Activated T-cell treated with anti-CD3 and anti-CD28 coated beads for 4 hours (primary cell): ENCODE measurements around the gene NPBWR2.

Source experiments
- DNase-seq: peaks from one replicate; pipeline ENCODE4 v3.0.0-alpha.2; 2020

The NPBWR2 gene

GRCh38 chr20:64106981-64107735, at the start of gene NPBWR2:
Gene NPBWR2 (minus strand): TSS chr20:64107565. CDS start chr20:64106831, 734 bp downstream.
- no peak for DNase-seq

- no peak for DNase-seq
Measured at GRCh38 chr20:64156136-64156885, 48.9 kb upstream of the NPBWR2 start.

- no peak for DNase-seq
Measured at GRCh38 chr20:64155258-64156135, 48.1 kb upstream of the NPBWR2 start.

GRCh38 chr20:64154590-64155257, 47.4 kb upstream of the NPBWR2 start:
- DNase-seq: no peak

- DNase-seq: no peak
Measured at GRCh38 chr20:64153861-64154589, 46.7 kb upstream of the NPBWR2 start.

- DNase-seq: no peak
Measured at GRCh38 chr20:64153410-64153809, 46.0 kb upstream of the NPBWR2 start.

GRCh38 chr20:64152906-64153305, 45.5 kb upstream of the NPBWR2 start:
- DNase-seq: no peak

- DNase-seq: no peak
Measured at GRCh38 chr20:64151633-64152530, 44.5 kb upstream of the NPBWR2 start.

- DNase-seq: no peak
Measured at GRCh38 chr20:64150756-64151632, 43.6 kb upstream of the NPBWR2 start.

- no peak for DNase-seq
Measured at GRCh38 chr20:64149809-64150560, 42.6 kb upstream of the NPBWR2 start.

- DNase-seq: no peak
Measured at GRCh38 chr20:64149141-64149540, 41.8 kb upstream of the NPBWR2 start.

- DNase-seq: no peak
Measured at GRCh38 chr20:64148581-64148980, 41.2 kb upstream of the NPBWR2 start.

- no peak for DNase-seq
Measured at GRCh38 chr20:64146936-64147477, 39.6 kb upstream of the NPBWR2 start.

GRCh38 chr20:64146301-64146935, 39.1 kb upstream of the NPBWR2 start:
- DNase-seq: no peak

- DNase-seq: no peak
Measured at GRCh38 chr20:64145458-64146300, 38.3 kb upstream of the NPBWR2 start.

GRCh38 chr20:64144144-64144912, 37.0 kb upstream of the NPBWR2 start:
- no peak for DNase-seq
